Keratinocyte (primary cell): ENCODE results near the gene MYO1H.

Experiments used
- CTCF ChIP-seq, 3 experiments: IDR thresholded peaks in 1 of 3; conservative IDR thresholded peaks in 1 of 3; optimal IDR thresholded peaks in 1 of 3; 2 replicates in 2 of 3; 3 replicates in 1 of 3; pipeline versions ENCODE3 to v1.5.1; 2011; ENCODE audit warnings: low read length in 3 of 3, mild to moderate bottlenecking in 3 of 3, moderate library complexity in 2 of 3, control low read depth in 1 of 3, inconsistent platforms in 1 of 3; ENCODE audit not compliant: insufficient read depth in 2 of 3; ENCODE audit errors: extremely low read depth in 1 of 3
- EZH2 ChIP-seq: IDR thresholded peaks from one replicate; pipeline ENCODE4 v1.6.1; 2012; ENCODE audit warnings: inconsistent platforms, mild to moderate bottlenecking, low read length, moderate library complexity

- TF ChIP-seq CTCF (optimal IDR thresholded peaks at IDR 0.05 in 1 of 3, IDR thresholded peaks at IDR 0.05 in 1 of 3, conservative IDR thresholded peaks at IDR 0.05 in 1 of 3; ENCODE audit: extremely low read depth in 1 of 3, insufficient read depth in 2 of 3, low read length in 3 of 3) (no peak), EZH2 (no peak)
Observed at GRCh38 chr12:109459247-109459646, 111.5 kb downstream of the MYO1H start.
